ENCODE results near the gene PPTC7. TPM values are rescaled to one million over a fixed set of nuclear protein-coding genes. Genes with fewer than 3 reads are reported as not detected.
A peak's percentile ranks its signal among the peaks of the same experiment; 100 is the strongest.
"Not testable (repeated sequence)": the region's sequence is repeated elsewhere in the genome, so short reads cannot be mapped to it uniquely, and the experiment has no call there.

The PPTC7 gene
- total and polyA plus RNA-seq, 10 of the 15 experiments (the other 5 are each of a cell fraction or from before 2014, with no cell fraction given), result 4.0 to 69.6 (median 12.3) TPM

- H3K9me3 ChIP-seq (replicated peaks; ENCODE audit: control insufficient read depth, insufficient read depth, low read length), result peaks cover 8% of the 10 kb centered on the region
- H3K27ac ChIP-seq (ENCODE audit: control insufficient read depth, insufficient read depth), result 0 out of 2 replicates have a peak overlapping the region, but pooled peaks have one; percentile 4
- H4K20me1 ChIP-seq (ENCODE audit: control insufficient read depth, insufficient read depth), result no peaks in the 10 kb centered on the region
- no peak overlapping the region for H3K4me3 ChIP-seq
- intact Hi-C loops (cut with micrococcal nuclease; ENCODE audit: unreplicated experiment), result no loop called here
- ChIA-PET SMC1A (ENCODE audit: uncharacterized antibody, unreplicated experiment) (interaction anchor here (0.5 to 11.7 kb wide), 11 partner anchors 11 to 90 kb away, joined by 3 to 308 read pairs (median 3); no protein-coding TSS in a partner anchor), CTCF (interaction anchor here (1.2 to 4.8 kb wide), 7 partner anchors 10 to 105 kb away, joined by 3 to 35 read pairs (median 9); partner anchors contain the start of genes FAM216A and GPN3), POLR2A (interaction anchor here (0.7 to 8.8 kb wide), 9 partner anchors 8 to 41 kb away, joined by 3 to 122 read pairs (median 8); no protein-coding TSS in a partner anchor), RAD21 (ENCODE audit: unreplicated experiment) (interaction anchor here (1.3 to 4.5 kb wide), 9 partner anchors 11 to 61 kb away, joined by 3 to 34 read pairs (median 11); no protein-coding TSS in a partner anchor)
- FAIRE-seq (no peak), DNase-seq (ENCODE audit: low read depth, low spot score) (no peak), ATAC-seq (no peak)
- H3K9ac ChIP-seq (ENCODE audit: control insufficient read depth, insufficient read depth, low read length), result no peak overlapping the region
- BruUV-seq (replicated peaks), result no TSS peak
- in situ Hi-C loops (cut with MboI), result no loop called here
- peaks cover 0 to 7% of the 10 kb centered on the region in 2 experiments; a peak in 1 of 4 replicates for H3K36me3 ChIP-seq (ENCODE audit: control insufficient read depth in 2 of 2, insufficient read depth in 2 of 2, low read length in 1 of 2)
- H3K4me2 ChIP-seq (ENCODE audit: control insufficient read depth, insufficient read depth), result no peak overlapping the region; the same call in 1 of the 2 replicates
- H2AFZ ChIP-seq (ENCODE audit: control insufficient read depth, low read depth, low read length), result no peak overlapping the region
- peaks cover 85% of the 10 kb centered on the region for H3K79me2 ChIP-seq (ENCODE audit: control insufficient read depth, insufficient read depth, low read length)
- TF ChIP-seq FOXK2 (IDR thresholded peaks at IDR 0.05), result no peak
- TF ChIP-seq ELK1 (IDR thresholded peaks at IDR 0.05; ENCODE audit: low read depth, low read length), result no peak
- no peak for TF ChIP-seq STAT3 (IDR thresholded peaks at IDR 0.05; ENCODE audit: low read depth, low read length)
- TF ChIP-seq TARDBP (IDR thresholded peaks at IDR 0.05; ENCODE audit: borderline replicate concordance), result no peak
- TF ChIP-seq ZNF384 (IDR thresholded peaks at IDR 0.05; ENCODE audit: borderline replicate concordance, low read depth, low read length), result peak; percentile 18; the same call in 1 of the 2 replicates
- peaks cover 5% of the 10 kb centered on the region for H3K4me1 ChIP-seq (ENCODE audit: control insufficient read depth, insufficient read depth, low read length)
- 41% methylated on average over 1 of the region's 1 CpG for WGBS (ENCODE audit: insufficient coverage, insufficient replicate concordance, low lambda C conversion rate, missing lambda C conversion rate)
- H3K27me3 ChIP-seq (replicated peaks in 1 of 2; ENCODE audit: control insufficient read depth in 2 of 2, insufficient read depth in 2 of 2, low read length in 1 of 2), result no peaks in the 10 kb centered on the region
These were observed 9.1 kb downstream of the PPTC7 start for GRCh38 chr12:110574044-110574443.

GRCh38 chr12:110570798-110571197 is 12.3 kb downstream of the PPTC7 start:
- H3K4me3 ChIP-seq; H2AFZ ChIP-seq (ENCODE audit: control insufficient read depth, low read depth, low read length); H3K36me3 ChIP-seq (ENCODE audit: control insufficient read depth in 2 of 2, insufficient read depth in 2 of 2, low read length in 1 of 2); H3K4me2 ChIP-seq (ENCODE audit: control insufficient read depth, insufficient read depth); in situ Hi-C loops (cut with MboI); FAIRE-seq; H3K27me3 ChIP-seq (replicated peaks in 1 of 2; ENCODE audit: control insufficient read depth in 2 of 2, insufficient read depth in 2 of 2, low read length in 1 of 2); H3K27ac ChIP-seq (ENCODE audit: control insufficient read depth, insufficient read depth); RAD21 ChIA-PET (ENCODE audit: unreplicated experiment); intact Hi-C loops (cut with micrococcal nuclease; ENCODE audit: unreplicated experiment); DNase-seq (ENCODE audit: low read depth, low spot score); H3K4me1 ChIP-seq (ENCODE audit: control insufficient read depth, insufficient read depth, low read length); H3K9ac ChIP-seq (ENCODE audit: control insufficient read depth, insufficient read depth, low read length); ATAC-seq; POLR2A ChIA-PET; H3K9me3 ChIP-seq (replicated peaks; ENCODE audit: control insufficient read depth, insufficient read depth, low read length); H4K20me1 ChIP-seq (ENCODE audit: control insufficient read depth, insufficient read depth): not testable (repeated sequence)
- TSS peak; percentile 3 for BruUV-seq (replicated peaks)
- CTCF ChIA-PET, result interaction anchor here (1.2 to 1.4 kb wide), 2 partner anchors 10 to 17 kb away, joined by 3 read pairs; no protein-coding TSS in a partner anchor
- SMC1A ChIA-PET (ENCODE audit: uncharacterized antibody, unreplicated experiment), result interaction anchor here (0.7 to 11.7 kb wide), 3 partner anchors 8 to 34 kb away, joined by 3 to 308 read pairs (median 187); no protein-coding TSS in a partner anchor
- WGBS (ENCODE audit: insufficient coverage, insufficient replicate concordance, low lambda C conversion rate, missing lambda C conversion rate), result 94% methylated on average over 16 of the region's 16 CpGs
- peaks cover 83% of the 10 kb centered on the region for H3K79me2 ChIP-seq (ENCODE audit: control insufficient read depth, insufficient read depth, low read length)

- H3K4me1 ChIP-seq (ENCODE audit: control insufficient read depth, insufficient read depth, low read length); H3K27me3 ChIP-seq (replicated peaks in 1 of 2; ENCODE audit: control insufficient read depth in 2 of 2, insufficient read depth in 2 of 2, low read length in 1 of 2); intact Hi-C loops (cut with micrococcal nuclease; ENCODE audit: unreplicated experiment); H3K9ac ChIP-seq (ENCODE audit: control insufficient read depth, insufficient read depth, low read length); H3K9me3 ChIP-seq (replicated peaks; ENCODE audit: control insufficient read depth, insufficient read depth, low read length); BruUV-seq (replicated peaks); FAIRE-seq; H3K36me3 ChIP-seq (ENCODE audit: control insufficient read depth in 2 of 2, insufficient read depth in 2 of 2, low read length in 1 of 2); H3K4me3 ChIP-seq; H3K27ac ChIP-seq (ENCODE audit: control insufficient read depth, insufficient read depth); RAD21 ChIA-PET (ENCODE audit: unreplicated experiment); H4K20me1 ChIP-seq (ENCODE audit: control insufficient read depth, insufficient read depth); CTCF ChIA-PET; in situ Hi-C loops (cut with MboI); DNase-seq (ENCODE audit: low read depth, low spot score); SMC1A ChIA-PET (ENCODE audit: uncharacterized antibody, unreplicated experiment); H3K4me2 ChIP-seq (ENCODE audit: control insufficient read depth, insufficient read depth); ATAC-seq; H2AFZ ChIP-seq (ENCODE audit: control insufficient read depth, low read depth, low read length): not testable (repeated sequence)
- POLR2A ChIA-PET, result interaction anchor here (1.2 kb wide), 1 partner anchor 36 kb away, joined by 9 read pairs; no protein-coding TSS in a partner anchor
- WGBS (ENCODE audit: insufficient coverage, insufficient replicate concordance, low lambda C conversion rate, missing lambda C conversion rate), result no CpG with 5 or more reads among the region's 2 CpGs
- H3K79me2 ChIP-seq (ENCODE audit: control insufficient read depth, insufficient read depth, low read length), result peaks cover 83% of the 10 kb centered on the region
These were observed 13.3 kb downstream of the PPTC7 start for GRCh38 chr12:110569838-110570237.

All from GM12878 (cell line).